ENCODE data around the gene DBH. TPM values are rescaled to one million over a fixed set of nuclear protein-coding genes. Genes with fewer than 3 reads are reported as not detected.

DBH gene
- total RNA-seq, 2 donors from 2014 or later: not detected

DNA sequence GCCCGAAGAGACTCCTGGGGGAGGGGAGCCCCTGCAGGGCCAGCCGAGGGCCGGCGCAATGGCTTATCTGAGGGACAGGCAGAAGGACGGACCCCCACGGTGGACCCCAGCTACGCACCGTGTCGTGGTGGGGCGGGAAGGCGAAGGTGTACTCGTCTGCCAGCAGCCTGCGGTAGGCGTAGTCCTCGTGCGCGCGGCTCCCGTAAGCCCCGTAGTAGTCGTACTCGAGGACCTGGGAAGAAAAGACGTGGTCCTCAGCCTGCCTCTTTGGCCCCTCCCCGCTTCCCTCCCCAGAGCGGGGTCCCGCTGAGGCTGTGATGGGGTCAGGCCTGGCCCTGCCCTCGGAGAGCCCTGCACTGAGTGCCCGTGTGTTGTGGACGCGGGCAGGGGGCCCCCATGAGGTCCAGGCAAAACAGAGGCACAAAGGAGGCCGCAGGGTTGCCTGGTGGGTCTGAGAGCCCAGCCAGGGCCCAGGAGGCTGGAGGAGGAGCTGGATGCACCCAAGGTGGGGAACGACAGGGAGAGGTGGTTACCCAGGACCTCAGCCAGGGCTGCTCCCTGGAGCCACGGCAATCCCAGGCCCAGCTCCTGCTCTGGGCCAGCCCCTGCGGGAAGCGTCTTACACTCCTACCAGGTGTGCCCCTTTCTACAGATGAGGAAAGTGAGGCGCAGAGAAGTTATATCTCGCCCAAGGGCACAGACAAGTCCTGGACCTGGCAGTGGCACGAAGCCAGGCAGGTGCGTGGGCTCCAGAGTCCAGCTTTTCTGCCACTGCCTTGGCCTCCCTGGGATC is 66.8 kb downstream of the DBH start:
- peak; percentile 74 for DNase-seq (ENCODE audit: low spot score)
- intact Hi-C loops (cut with DNase I): no loop called here

DNA sequence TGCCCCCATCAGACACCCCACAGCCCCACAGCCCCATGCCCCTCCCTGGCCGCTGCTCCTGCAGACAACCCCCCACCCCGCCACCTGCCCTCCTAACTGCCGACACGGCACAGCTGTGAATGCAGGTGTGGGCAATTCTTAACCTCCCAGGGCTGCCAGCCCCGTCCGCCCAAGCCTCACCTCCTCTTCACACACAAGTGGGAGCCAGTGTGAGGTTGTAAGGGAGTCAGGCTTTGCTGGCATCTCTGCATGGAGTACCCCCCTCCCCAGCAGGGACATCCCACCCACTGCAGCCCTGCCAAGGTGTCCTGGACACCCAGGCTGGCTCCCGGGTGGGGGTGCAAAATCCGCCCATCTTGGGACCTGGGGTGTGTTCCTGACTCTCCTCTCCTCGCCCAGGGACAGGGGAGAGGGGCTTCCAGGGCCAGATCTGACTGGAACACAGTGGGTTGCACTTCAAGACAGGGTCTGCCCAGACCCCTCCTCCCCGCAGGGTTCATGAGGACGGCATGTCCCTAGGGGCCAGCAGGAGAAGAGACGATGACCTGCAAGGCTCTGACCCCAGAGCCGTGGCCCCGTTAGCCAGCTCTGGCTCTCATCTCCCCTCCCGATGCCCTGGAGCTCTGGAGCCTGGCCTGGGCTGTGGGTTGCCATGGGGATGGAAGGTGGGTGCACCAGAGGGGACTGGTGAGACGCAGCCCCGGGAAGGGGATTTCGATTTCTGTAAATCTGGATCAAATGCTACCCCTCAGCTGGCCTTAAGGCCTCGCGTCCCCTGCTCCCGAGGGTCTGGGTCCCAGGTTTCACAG is 67.6 kb downstream of the DBH start:
- intact Hi-C loops (cut with DNase I): no loop called here
- DNase-seq (ENCODE audit: low spot score): peak; percentile 74

DNA sequence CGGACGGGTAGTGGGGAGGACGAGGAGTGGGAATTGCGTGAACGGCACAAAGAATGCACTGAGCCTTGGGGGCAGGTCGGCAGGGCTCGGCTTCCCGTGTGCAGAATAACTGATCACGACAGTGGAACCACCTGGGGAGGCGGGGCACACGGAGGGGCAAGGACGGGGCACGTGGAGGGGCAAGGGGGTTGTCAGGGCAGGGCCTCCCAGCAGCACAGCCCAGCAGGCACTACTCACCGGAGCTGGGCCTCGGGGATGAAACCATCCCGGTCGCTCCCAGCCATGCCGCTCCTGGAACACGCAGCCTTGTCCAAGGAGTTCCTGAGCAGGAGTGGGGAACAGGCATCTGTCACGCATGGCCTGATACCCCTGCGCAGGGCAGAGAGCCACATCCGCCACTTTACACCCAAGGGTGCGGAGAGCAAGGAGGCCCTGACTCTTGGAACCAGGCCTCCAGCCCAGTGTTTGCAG is 68.6 kb downstream of the DBH start:
- DNase-seq (ENCODE audit: low spot score): peak; percentile 61
- intact Hi-C loops (cut with DNase I): no loop called here

DNA sequence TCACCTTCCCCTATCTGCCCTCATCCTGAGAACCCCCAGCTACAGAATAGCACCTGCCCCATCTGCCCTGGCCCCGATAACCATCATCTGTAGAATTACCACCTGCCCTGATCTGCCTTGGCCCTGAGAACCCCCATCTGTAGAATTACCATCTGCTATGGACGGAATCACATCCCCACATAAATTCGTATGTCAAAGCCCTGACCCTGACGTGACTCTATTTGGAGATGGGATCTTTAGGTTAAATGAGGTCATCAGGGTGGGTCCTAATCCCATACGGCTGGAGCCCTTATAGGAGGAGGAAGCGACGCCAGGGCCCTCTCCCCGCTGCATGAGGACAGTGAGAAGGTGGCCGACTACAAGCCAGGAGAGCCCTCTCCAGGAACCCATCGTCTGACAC is 69.4 kb downstream of the DBH start:
- intact Hi-C loops (cut with DNase I): no loop called here
- DNase-seq (ENCODE audit: low spot score): no peak

DNA sequence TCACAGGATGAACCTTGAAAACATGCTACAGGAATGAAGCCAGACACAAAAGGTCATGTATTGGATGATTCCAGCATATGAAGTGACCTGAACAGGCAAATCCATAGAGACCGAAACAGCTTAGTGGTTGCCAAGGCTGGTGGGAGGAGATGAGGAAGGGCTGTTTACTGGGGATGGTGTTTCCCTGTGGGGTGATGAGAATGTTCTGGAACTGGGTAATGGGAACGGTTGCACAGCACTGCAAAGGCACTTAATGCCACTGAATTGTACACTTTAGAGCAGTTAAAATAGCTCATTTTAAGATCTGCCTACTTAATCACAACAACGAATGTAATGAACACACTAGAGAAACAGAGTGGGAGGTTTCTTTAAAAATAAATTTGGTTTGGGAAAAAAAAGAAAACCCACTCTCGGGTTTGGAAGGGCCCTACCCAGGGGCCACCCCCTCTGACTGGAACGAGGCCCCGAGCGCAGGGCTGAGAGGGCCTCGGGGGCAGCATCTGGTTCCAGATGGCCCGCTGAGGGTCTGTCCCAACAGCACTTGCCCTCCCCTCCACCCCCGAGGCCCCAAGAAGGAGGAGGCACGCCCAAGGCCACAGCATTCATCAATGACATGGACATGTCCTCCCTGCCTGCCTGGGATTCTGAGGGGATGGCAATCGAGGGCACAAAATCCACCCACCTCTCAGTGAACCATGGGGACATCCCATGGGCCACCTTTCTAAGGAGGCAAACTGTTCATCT is 70.3 kb downstream of the DBH start:
- peak; percentile 67 for DNase-seq (ENCODE audit: low spot score)
- intact Hi-C loops (cut with DNase I): no loop called here

DNA sequence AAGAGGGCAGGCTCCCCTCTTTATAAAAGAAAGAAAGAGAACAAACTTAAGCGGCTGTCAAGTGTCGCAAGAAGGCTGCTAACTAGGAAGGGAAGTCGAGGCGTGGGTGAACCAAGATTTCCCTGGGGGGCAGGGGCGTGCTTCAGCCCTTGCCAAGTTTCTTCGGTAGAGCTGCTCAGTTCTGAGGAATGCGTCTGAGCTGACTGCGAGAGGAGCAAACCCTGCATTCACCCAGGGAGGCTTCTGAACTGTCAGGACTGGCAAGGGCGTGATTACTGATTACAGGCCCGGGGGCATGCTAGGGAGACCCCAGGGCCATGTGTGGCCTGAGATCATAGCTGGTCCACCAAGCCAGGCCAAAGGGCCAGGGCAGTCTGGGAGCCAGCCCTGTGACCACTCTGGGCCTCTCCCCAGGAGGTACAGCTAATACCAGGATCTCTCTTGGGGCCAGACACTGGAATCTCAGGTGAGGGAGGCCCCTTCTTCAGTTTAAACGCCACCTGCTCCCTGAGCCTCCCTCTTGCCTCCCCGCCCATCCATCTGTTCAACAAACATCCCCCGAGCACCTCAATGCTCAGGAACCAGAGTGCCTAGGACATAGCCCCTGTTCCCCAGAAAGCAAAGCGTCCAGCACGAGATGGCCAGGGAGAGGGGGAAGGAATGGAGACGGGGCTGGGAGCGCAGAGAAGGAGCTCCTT is 71.1 kb downstream of the DBH start:
- DNase-seq (ENCODE audit: low spot score): peak; percentile 84
- intact Hi-C loops (cut with DNase I): no loop called here

DNA sequence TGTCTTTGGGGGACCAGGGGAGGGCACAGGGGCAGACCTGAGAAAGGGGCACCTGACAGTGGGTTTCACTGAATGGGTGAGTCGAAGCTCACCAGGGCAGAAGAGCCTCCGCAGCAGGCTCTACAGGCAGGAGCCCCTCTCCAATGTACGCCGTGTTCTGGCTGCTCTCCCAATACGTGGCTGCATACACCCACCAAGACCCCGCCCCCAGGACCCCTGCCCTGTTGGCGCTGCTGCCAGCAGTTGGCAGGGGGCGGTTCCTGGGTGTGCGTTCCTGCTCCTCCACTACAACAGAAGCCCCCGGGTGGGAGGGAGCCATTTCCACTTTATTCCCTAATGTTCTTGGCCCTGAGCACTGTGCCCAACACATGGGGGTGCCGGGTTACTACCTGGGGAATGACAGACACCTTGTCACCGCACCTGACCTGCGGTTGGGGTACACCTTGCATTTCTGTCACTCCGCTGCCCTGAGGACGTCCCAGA is 71.6 kb downstream of the DBH start:
- intact Hi-C loops (cut with DNase I): no loop called here
- peak; percentile 70 for DNase-seq (ENCODE audit: low spot score)

DNA sequence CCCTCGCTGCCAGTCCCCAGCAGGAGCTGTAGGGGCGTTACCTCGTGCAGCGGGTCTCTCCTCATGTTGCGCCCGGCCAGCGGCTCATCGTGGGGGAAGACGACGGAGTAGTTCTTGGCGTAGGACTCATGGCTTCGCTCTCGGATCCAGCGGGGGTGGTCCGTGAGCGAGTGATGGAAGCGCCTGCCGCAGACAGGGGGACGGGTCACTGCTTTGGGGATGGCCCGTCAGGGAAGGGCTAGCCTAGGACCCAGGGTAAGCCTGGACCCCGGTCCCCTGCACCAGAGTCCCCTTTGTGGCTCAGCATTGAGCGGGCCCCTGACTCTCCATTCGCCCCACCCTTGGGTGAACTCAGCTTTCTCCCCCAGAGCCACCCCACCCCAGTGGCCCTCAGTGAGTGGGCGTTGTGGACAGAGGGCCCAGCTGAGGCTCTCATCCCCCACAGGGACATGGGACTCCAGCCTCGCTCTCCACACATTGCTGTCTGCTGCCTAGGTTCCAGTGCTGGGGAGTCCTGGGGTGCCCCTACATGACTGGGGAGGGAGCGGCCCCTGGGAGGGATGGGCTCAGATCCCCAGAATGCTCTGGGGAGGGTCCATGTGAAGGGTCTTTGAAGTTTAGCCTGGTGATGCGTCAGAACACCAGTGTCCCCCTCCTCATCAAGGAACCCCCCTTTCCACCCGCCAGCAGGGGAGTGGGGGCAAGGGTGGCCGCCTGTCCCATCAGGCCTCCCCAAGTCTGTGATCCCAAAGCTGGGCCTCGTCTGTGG is 72.3 kb downstream of the DBH start:
- intact Hi-C loops (cut with DNase I): no loop called here
- peak; percentile 74 for DNase-seq (ENCODE audit: low spot score)

Other genes with a start within 250 kb of the DBH start
- 10 to 100 TPM; 10.4 to 11.1 TPM for gene REXO4, start 218.4 kb upstream of the DBH start, total RNA-seq
- 1 to 10 TPM in 1 of 2 donors, under 1 TPM in 1; 0.48 to 1.8 TPM for gene ADAMTS13, start 214.0 kb upstream of the DBH start, total RNA-seq
- 10 to 100 TPM; 11.7 to 13.4 TPM for gene CACFD1, start 176.4 kb upstream of the DBH start, total RNA-seq
- gene SLC2A6, start 157.3 kb upstream of the DBH start, total RNA-seq: 1 to 10 TPM; 3.2 to 4.0 TPM
- gene MYMK, start 111.4 kb upstream of the DBH start, total RNA-seq: not detected
- 10 to 100 TPM in 1 of 2 donors, 1 to 10 TPM in 1; 5.5 to 11.3 TPM for gene ADAMTSL2, start 101.7 kb upstream of the DBH start, total RNA-seq
- gene FAM163B, start 27.0 kb upstream of the DBH start, total RNA-seq: not detected
- gene SARDH, start 102.0 kb downstream of the DBH start, total RNA-seq: 1 to 10 TPM in 1 of 2 donors, under 1 TPM in 1; 0.62 to 1.8 TPM

All from posterior vena cava (tissue), 2 donors.